Nephron (organoid): ENCODE results near the gene ASB16.
"Not testable (repeated sequence)": the region's sequence is repeated elsewhere in the genome, so short reads cannot be mapped to it uniquely, and the experiment has no call there.

Source experiments
- H3K27ac Mint-ChIP-seq, 3 experiments: 2 replicates each; pipeline ENCODE4 v1.8.0; 2020; ENCODE audit warnings: mixed read lengths in 3 of 3, mild to moderate bottlenecking in 2 of 3, moderate library complexity in 1 of 3
- H3K27me3 Mint-ChIP-seq: 2 replicates; pipeline ENCODE4 v1.8.0; 2021; ENCODE audit warnings: low read depth, mild to moderate bottlenecking, moderate library complexity, mixed read lengths
- H3K36me3 Mint-ChIP-seq: 2 replicates; pipeline ENCODE4 v1.8.0; 2020; ENCODE audit warnings: low read depth, mixed read lengths
- H3K4me1 Mint-ChIP-seq: 2 replicates; pipeline ENCODE4 v1.8.0; 2020; ENCODE audit warnings: mixed read lengths
- H3K4me3 Mint-ChIP-seq, 3 experiments: 2 replicates each; pipeline ENCODE4 v1.8.0; 2020; ENCODE audit warnings: mild to moderate bottlenecking in 3 of 3, mixed read lengths in 3 of 3, moderate library complexity in 2 of 3
- H3K9me3 Mint-ChIP-seq: 2 replicates; pipeline ENCODE4 v1.8.0; 2020; ENCODE audit warnings: mixed read lengths
- CTCF ChIP-seq, 3 experiments: fragments of 200-600 bp; sonication (generic); IDR thresholded peaks; one replicate each; pipeline ENCODE4 v1.5.0; 2021; ENCODE audit warnings: antibody characterized with exemption in 3 of 3; ENCODE audit not compliant: unreplicated experiment in 3 of 3

The ASB16 gene

GRCh38 chr17:44147812-44148211 lies 22.7 kb upstream of the ASB16 start:
- no peaks in the 10 kb centered on the region for H3K9me3 Mint-ChIP-seq
- H3K27ac Mint-ChIP-seq, result no peak overlapping the region
- peaks cover 15% of the 10 kb centered on the region for H3K36me3 Mint-ChIP-seq
- TF ChIP-seq CTCF (IDR thresholded peaks at IDR 0.05; ENCODE audit: unreplicated experiment in 3 of 3), result no peak
- H3K4me1 Mint-ChIP-seq, result peaks cover 4% of the 10 kb centered on the region
- no peaks in the 10 kb centered on the region for H3K27me3 Mint-ChIP-seq
- no peak overlapping the region for H3K4me3 Mint-ChIP-seq

- not testable (repeated sequence) for H3K4me1 Mint-ChIP-seq, H3K9me3 Mint-ChIP-seq, H3K27me3 Mint-ChIP-seq, H3K4me3 Mint-ChIP-seq, H3K27ac Mint-ChIP-seq
- peaks cover 17% of the 10 kb centered on the region for H3K36me3 Mint-ChIP-seq
Measured at GRCh38 chr17:44149066-44149465, 21.4 kb upstream of the ASB16 start.

GRCh38 chr17:44149750-44150329 lies 20.7 kb upstream of the ASB16 start:
- peaks cover 17% of the 10 kb centered on the region for H3K36me3 Mint-ChIP-seq
- no peaks in the 10 kb centered on the region for H3K9me3 Mint-ChIP-seq
- H3K27ac Mint-ChIP-seq, result no peak overlapping the region
- no peak overlapping the region for H3K4me3 Mint-ChIP-seq
- TF ChIP-seq CTCF (IDR thresholded peaks at IDR 0.05; ENCODE audit: unreplicated experiment in 3 of 3), result no peak
- H3K4me1 Mint-ChIP-seq, result peaks cover 4% of the 10 kb centered on the region
- no peaks in the 10 kb centered on the region for H3K27me3 Mint-ChIP-seq

GRCh38 chr17:44152875-44153274 lies 17.6 kb upstream of the ASB16 start:
- Mint-ChIP-seq H3K27ac (no peak overlapping the region), H3K9me3 (no peaks in the 10 kb centered on the region), H3K36me3 (peaks cover 11% of the 10 kb centered on the region), H3K4me1 (peaks cover 4% of the 10 kb centered on the region), H3K4me3 (no peak overlapping the region), H3K27me3 (no peaks in the 10 kb centered on the region)
- no peak for TF ChIP-seq CTCF (IDR thresholded peaks at IDR 0.05; ENCODE audit: unreplicated experiment in 3 of 3)

- Mint-ChIP-seq H3K36me3 (peaks cover 12% of the 10 kb centered on the region), H3K27ac (no peak overlapping the region), H3K4me3 (no peak overlapping the region), H3K4me1 (no peaks in the 10 kb centered on the region), H3K27me3 (no peaks in the 10 kb centered on the region), H3K9me3 (no peaks in the 10 kb centered on the region)
- TF ChIP-seq CTCF (IDR thresholded peaks at IDR 0.05; ENCODE audit: unreplicated experiment in 3 of 3), result no peak
Measured at GRCh38 chr17:44155488-44155887, 15.0 kb upstream of the ASB16 start.

- H3K27me3 Mint-ChIP-seq, result no peaks in the 10 kb centered on the region
- H3K9me3 Mint-ChIP-seq, result no peaks in the 10 kb centered on the region
- H3K36me3 Mint-ChIP-seq, result peaks cover 9% of the 10 kb centered on the region
- no peak overlapping the region for H3K4me3 Mint-ChIP-seq
- no peaks in the 10 kb centered on the region for H3K4me1 Mint-ChIP-seq
- peak overlapping the region in 1 of 3 experiments; percentile 24 for H3K27ac Mint-ChIP-seq
- TF ChIP-seq CTCF (IDR thresholded peaks at IDR 0.05; ENCODE audit: unreplicated experiment in 3 of 3), result no peak
Measured at GRCh38 chr17:44159519-44160210, 10.8 kb upstream of the ASB16 start.
